ENCODE measurements around the gene LRCH1. TPM values are rescaled to one million over a fixed set of nuclear protein-coding genes. Genes with fewer than 3 reads are reported as not detected.

The LRCH1 gene
- total and polyA plus RNA-seq, 2 donors (not counting 1 experiment from before 2014, with no cell fraction given), result 12.0 to 12.4 TPM

DNA sequence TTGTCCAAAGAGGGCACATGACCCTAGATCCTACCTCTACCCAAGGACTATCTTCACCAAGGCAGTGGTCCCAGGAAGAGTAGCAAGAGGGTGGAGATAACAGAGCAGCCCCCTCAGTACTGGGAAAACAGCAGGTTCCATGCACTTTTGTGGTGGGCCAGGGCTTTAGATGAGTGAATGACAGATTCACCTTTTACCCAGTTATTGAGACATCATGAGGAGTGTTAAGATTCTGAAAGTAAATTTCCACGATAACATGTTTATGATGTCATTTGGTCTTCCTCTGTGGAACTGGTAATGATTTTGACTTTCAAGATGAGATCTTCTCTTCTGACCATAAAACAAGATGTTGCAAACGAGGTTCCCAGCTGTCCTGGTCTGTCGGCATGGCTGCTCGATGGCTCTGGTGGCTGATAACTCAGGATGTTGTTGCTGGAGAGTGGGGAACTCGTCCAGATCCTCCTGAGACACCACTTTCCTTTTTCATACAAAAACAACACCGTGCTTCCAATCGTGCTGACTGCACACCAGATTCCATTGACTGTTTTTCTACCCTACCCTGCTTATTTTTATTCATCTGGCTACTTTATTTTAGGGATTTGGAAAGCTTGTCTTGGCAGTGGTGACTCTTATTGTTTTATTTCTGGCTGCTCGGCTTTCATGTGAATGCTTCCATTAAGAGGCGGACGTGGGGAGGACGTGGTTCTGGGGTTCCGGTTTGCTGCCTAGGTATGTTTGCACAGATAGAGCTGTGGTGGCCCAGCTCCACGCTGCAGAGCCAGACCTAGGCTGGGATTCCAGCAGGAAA lies 88.5 kb downstream of the LRCH1 start:
- peak in 1 of 2 donors; percentile 40 for DNase-seq (ENCODE audit: low read depth in 2 of 2)
- Histone ChIP-seq H3K4me3 (replicated peaks in 1 of 4; ENCODE audit: control extremely low read depth in 1 of 4, insufficient read depth in 1 of 4, low read depth in 3 of 4, low read length in 4 of 4) (no peak overlapping the region), H3K36me3 (ENCODE audit: control insufficient read depth, insufficient read depth, low read length) (no peaks in the 10 kb centered on the region), H3K27ac (ENCODE audit: insufficient read depth, low read length) (no peak overlapping the region), H3K4me2 (ENCODE audit: extremely low read depth, insufficient read depth, low read length) (no peak overlapping the region), H3K9ac (ENCODE audit: insufficient read depth, low read length) (no peak overlapping the region), H3K27me3 (ENCODE audit: control insufficient read depth, insufficient read depth, low read length) (no peaks in the 10 kb centered on the region), H3K4me1 (ENCODE audit: control insufficient read depth, extremely low read depth, insufficient read depth, low read length) (peaks cover 19% of the 10 kb centered on the region), H2AFZ (ENCODE audit: low read length) (no peak overlapping the region), H3K9me3 (ENCODE audit: control insufficient read depth, insufficient read depth, low read depth, low read length) (no peaks in the 10 kb centered on the region), H4K20me1 (ENCODE audit: control insufficient read depth, extremely low read depth, insufficient read depth, low read length) (no peaks in the 10 kb centered on the region), H3K79me2 (ENCODE audit: control insufficient read depth, insufficient read depth, low read length) (peaks cover 19% of the 10 kb centered on the region)
- TF ChIP-seq EZH2 (IDR thresholded peaks at IDR 0.05; ENCODE audit: low read length, missing control alignments), result no peak
- TF ChIP-seq, protein P1, sequence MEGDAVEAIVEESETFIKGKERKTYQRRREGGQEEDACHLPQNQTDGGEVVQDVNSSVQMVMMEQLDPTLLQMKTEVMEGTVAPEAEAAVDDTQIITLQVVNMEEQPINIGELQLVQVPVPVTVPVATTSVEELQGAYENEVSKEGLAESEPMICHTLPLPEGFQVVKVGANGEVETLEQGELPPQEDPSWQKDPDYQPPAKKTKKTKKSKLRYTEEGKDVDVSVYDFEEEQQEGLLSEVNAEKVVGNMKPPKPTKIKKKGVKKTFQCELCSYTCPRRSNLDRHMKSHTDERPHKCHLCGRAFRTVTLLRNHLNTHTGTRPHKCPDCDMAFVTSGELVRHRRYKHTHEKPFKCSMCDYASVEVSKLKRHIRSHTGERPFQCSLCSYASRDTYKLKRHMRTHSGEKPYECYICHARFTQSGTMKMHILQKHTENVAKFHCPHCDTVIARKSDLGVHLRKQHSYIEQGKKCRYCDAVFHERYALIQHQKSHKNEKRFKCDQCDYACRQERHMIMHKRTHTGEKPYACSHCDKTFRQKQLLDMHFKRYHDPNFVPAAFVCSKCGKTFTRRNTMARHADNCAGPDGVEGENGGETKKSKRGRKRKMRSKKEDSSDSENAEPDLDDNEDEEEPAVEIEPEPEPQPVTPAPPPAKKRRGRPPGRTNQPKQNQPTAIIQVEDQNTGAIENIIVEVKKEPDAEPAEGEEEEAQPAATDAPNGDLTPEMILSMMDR (conservative IDR thresholded peaks at IDR 0.05 in 1 of 2, IDR thresholded peaks at IDR 0.05 in 1 of 2; ENCODE audit: low read depth in 1 of 2, low read length in 2 of 2), result no peak

DNA sequence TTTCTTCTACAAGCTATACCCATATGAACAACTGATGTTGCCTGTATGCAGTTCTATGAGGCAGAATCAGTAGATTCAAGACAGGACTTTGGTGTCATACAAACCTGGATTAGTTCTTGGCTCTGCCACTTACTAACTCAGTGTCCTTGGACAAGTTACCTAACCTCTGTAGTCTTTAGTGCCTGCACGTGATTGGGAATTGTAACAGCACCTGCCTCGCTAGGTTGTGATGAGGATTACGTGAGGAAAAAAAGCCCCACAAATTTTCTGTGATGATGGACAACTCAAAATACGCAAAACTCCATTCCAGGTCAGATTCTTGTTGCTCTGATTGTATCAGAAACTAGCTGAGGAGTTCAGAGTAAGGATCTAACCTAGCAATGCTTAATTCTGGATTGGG lies 89.3 kb downstream of the LRCH1 start:
- peaks cover 19% of the 10 kb centered on the region for H3K4me1 ChIP-seq (ENCODE audit: control insufficient read depth, extremely low read depth, insufficient read depth, low read length)
- H3K27ac ChIP-seq (ENCODE audit: insufficient read depth, low read length), result no peak overlapping the region
- H3K4me3 ChIP-seq (replicated peaks in 1 of 4; ENCODE audit: control extremely low read depth in 1 of 4, insufficient read depth in 1 of 4, low read depth in 3 of 4, low read length in 4 of 4), result no peak overlapping the region
- no peaks in the 10 kb centered on the region for H4K20me1 ChIP-seq (ENCODE audit: control insufficient read depth, extremely low read depth, insufficient read depth, low read length)
- no peak overlapping the region for H2AFZ ChIP-seq (ENCODE audit: low read length)
- no peaks in the 10 kb centered on the region for H3K36me3 ChIP-seq (ENCODE audit: control insufficient read depth, insufficient read depth, low read length)
- H3K79me2 ChIP-seq (ENCODE audit: control insufficient read depth, insufficient read depth, low read length), result peaks cover 19% of the 10 kb centered on the region
- H3K9ac ChIP-seq (ENCODE audit: insufficient read depth, low read length), result no peak overlapping the region
- no peak for TF ChIP-seq EZH2 (IDR thresholded peaks at IDR 0.05; ENCODE audit: low read length, missing control alignments)
- TF ChIP-seq, protein P1 (conservative IDR thresholded peaks at IDR 0.05 in 1 of 2, IDR thresholded peaks at IDR 0.05 in 1 of 2; ENCODE audit: low read depth in 1 of 2, low read length in 2 of 2), result no peak
- H3K9me3 ChIP-seq (ENCODE audit: control insufficient read depth, insufficient read depth, low read depth, low read length), result no peaks in the 10 kb centered on the region
- H3K4me2 ChIP-seq (ENCODE audit: extremely low read depth, insufficient read depth, low read length), result no peak overlapping the region
- no peak for DNase-seq (ENCODE audit: low read depth in 2 of 2)
- H3K27me3 ChIP-seq (ENCODE audit: control insufficient read depth, insufficient read depth, low read length), result no peaks in the 10 kb centered on the region

DNA sequence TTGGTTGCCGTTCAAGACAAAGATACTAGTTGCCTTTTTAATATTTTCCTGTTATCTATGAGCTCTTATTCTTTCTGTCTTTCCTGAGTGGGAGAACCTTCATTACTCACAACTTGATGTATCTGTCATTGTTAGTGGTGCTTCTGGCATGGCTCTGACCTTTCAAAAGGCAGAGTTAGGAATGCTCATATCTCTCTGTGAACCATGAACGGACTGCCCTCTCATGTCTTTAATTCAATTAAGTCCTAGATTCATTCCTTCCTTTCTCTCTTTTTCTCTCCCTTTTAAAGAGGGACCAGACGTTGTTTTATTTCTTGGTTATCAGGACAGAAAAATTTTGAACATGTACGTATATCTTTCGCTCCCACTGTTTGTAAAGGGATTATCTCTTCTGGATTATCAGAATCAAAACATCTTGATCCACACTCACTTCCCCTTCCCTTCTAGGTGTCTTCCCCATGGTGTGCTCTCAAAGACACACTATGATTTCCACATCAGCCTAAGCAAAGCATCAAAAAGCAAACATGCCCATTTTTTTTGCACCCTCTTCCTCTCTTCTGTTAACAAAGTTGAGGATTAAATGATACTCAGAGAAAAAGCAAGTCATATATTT lies 90.3 kb downstream of the LRCH1 start:
- H3K4me1 ChIP-seq (ENCODE audit: control insufficient read depth, extremely low read depth, insufficient read depth, low read length), result peaks cover 19% of the 10 kb centered on the region
- no peak overlapping the region for H3K9ac ChIP-seq (ENCODE audit: insufficient read depth, low read length)
- H3K4me3 ChIP-seq (replicated peaks in 1 of 4; ENCODE audit: control extremely low read depth in 1 of 4, insufficient read depth in 1 of 4, low read depth in 3 of 4, low read length in 4 of 4), result no peak overlapping the region
- TF ChIP-seq, protein P1 (conservative IDR thresholded peaks at IDR 0.05 in 1 of 2, IDR thresholded peaks at IDR 0.05 in 1 of 2; ENCODE audit: low read depth in 1 of 2, low read length in 2 of 2), result no peak
- TF ChIP-seq EZH2 (IDR thresholded peaks at IDR 0.05; ENCODE audit: low read length, missing control alignments), result no peak
- no peak overlapping the region for H3K4me2 ChIP-seq (ENCODE audit: extremely low read depth, insufficient read depth, low read length)
- no peaks in the 10 kb centered on the region for H4K20me1 ChIP-seq (ENCODE audit: control insufficient read depth, extremely low read depth, insufficient read depth, low read length)
- H3K36me3 ChIP-seq (ENCODE audit: control insufficient read depth, insufficient read depth, low read length), result no peaks in the 10 kb centered on the region
- H3K79me2 ChIP-seq (ENCODE audit: control insufficient read depth, insufficient read depth, low read length), result peaks cover 16% of the 10 kb centered on the region
- no peak overlapping the region for H3K27ac ChIP-seq (ENCODE audit: insufficient read depth, low read length)
- no peak for DNase-seq (ENCODE audit: low read depth in 2 of 2)
- no peaks in the 10 kb centered on the region for H3K9me3 ChIP-seq (ENCODE audit: control insufficient read depth, insufficient read depth, low read depth, low read length)
- no peak overlapping the region for H2AFZ ChIP-seq (ENCODE audit: low read length)
- H3K27me3 ChIP-seq (ENCODE audit: control insufficient read depth, insufficient read depth, low read length), result no peaks in the 10 kb centered on the region

All from fibroblast of lung (primary cell).